GM19025 (cell line): Measurements from ENCODE around the gene TRIM67.

Experiments used
- ATAC-seq: cut with Tn5 transposase; IDR thresholded peaks from one replicate; pipeline ENCODE4 v1.9.1; 2021; ENCODE audit warnings: mild to moderate bottlenecking, low read depth, moderate library complexity; ENCODE audit not compliant: unreplicated experiment

The TRIM67 gene

DNA sequence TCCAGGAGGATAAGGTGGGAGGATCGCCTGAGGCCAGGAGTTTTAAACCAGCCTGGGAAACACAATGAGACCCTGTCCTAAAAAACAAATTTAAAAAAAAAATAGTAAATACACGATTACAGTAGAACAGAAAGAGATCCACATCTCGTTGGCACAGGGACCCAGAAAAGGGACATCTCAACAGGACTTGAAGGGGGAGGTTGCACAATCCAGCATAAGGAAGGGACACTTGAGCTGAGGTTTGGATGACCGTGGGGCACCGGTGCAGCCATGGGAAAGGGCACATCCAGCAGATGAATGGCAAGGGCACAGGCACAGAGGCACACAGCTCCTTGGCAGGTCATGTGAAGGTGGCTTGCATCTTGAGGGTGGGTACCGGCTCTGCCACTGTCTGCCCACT is 20.5 kb downstream of the TRIM67 start:
- no peak for ATAC-seq

DNA sequence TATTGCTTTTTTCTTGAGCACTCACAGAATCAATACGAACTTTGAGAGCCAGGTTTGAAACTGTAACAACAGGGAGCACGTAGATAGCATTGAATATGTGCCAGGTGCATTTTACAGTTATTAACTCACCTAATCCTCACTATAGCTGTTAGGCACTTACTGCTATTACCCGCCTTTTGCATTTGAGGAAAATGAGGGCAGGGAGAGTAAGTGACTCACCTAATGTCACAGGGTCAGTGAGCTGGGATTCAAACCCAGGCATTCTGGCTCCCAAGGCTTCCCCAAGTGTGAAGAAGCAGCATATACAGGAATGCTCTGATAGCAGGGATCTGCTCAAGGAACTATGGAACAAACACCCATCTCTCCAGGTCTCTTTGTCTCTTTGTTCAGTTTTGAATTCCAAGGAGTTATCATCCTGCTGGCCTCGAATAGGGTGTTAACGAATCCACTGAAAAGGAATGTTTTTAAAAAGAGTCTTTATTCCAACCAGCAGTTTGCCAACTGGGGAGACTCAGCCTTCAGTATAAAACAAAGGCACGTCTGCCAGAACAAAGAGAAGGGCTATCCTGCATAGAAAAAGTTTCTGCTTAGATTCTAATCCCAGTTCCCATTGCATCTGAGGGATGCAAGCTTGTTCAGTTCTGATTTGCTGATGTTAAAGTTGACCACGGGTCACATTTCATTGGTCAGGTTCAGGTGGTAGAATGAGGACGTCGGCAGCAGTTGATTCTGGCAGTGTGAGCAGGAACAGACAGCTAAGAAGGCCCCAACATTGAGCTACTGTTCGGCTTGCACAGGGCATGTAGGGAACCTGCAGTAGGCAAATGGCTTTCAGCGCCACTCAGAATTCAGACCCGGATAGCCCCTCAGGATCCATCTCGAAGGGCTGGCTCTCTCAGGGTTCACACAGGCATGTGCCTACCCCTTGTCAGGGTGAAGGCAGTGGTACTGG is 22.1 kb downstream of the TRIM67 start:
- no peak for ATAC-seq

DNA sequence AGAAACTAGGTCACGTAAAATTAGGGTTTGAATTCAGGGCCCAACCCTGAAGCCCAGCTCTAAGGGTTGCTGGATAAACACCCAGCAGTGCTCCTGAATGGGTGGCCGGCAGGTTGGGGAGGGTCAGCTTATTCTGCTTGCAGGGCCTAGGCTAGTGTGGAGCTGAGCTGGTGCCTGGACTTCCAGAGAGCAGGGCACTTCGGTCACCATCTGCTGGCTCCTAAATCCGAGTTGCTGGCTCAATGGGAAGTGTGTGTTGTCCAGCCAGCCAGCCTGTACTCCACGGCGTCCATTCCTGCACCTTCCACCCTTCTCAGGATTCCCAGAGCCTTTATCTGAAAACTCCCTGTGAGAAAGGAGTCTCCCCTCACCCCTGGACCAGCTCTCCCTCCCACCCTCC is 23.0 kb downstream of the TRIM67 start:
- ATAC-seq: no peak

DNA sequence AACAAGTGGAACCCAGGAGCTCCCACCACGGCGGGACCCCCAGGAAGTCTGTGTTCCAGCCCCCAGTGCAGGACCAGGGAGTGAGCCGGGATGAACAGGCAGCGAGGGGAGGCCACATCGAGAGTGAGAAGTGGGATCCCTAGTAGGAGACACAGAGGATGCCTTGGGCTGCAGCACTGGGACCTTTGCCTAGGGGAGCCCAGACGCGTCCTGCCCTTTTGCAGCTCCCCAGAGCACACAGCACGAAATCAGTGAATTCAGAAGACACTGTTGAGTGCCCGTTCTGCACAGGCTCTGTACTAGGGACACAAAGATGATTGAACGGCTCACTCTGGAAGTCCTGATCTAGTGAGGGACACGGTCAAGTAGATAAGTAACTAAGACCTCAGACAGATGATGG is 23.5 kb downstream of the TRIM67 start:
- ATAC-seq: no peak

DNA sequence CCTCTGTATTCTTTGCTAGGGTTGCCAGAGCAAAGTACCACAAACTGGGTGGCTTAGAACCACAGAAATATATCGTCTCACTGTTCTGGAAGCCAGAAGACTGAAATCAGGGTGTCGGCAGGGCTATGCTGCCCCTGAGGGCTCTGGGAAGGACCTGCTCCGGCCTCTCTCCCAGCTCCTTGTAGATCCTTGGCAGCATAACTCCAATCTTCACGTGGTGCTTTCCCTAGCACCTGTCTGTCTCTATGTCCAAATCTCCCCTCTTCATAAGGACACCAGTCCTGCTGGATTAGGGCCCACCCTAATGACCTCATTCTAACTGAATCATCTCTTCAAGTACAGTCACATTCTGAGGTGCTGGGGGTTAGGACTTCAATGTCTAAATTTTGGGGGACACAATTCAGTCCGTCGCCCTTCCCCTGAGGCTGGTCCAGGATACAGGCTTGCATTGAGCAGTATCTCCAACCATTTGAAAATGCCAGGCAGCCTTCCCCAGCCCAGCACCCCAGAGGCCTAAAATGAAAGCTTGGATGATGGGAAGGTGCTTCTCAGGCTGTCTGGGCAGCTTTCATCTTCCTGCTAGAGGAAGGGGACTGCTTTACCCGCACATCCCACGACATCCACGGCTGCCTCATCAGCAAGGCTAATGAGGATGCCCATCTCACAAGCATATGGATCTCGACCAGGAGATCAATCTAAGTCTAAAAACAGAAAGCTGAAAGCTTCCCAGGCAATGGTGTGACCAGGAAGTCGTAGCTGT is 24.7 kb downstream of the TRIM67 start:
- ATAC-seq: no peak

DNA sequence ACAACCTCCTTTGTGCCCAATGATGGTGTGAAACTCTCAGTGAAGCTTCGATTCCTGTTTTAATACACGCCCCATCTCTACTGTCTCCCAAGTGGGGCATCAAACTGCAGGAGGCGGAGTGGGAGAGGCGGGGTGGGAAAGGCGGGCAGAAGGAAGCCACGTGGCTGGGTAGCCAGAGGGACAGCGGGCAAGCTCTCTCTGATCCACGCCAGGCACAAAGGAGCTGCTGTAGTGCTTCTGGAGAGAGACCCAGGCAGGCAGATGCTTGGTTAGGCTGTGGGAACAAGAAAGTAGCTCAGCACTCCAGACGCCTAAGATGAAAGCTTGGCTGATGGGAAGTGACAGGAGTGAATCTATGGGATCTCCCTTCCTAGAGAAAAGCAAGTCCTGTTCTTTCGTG is 25.7 kb downstream of the TRIM67 start:
- no peak for ATAC-seq

DNA sequence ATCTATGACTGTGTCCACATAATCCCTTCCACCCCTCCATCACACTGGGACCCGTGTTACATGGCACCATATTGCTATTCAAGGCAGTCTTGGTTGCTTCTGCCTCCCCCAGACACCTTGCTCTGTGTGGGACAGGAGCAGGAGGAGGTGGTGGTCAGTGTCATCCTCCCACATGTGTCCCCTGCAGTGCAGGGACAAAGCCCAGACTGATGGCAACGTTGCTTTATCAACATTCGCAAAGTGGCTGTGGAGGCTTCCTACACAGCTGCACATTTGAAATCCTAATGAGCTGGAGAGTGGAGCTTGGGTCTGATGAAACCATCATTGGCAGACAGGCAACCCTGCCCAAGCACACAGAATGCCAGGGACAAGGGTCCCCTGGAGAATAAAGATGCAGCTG is 26.2 kb downstream of the TRIM67 start:
- ATAC-seq: no peak

DNA sequence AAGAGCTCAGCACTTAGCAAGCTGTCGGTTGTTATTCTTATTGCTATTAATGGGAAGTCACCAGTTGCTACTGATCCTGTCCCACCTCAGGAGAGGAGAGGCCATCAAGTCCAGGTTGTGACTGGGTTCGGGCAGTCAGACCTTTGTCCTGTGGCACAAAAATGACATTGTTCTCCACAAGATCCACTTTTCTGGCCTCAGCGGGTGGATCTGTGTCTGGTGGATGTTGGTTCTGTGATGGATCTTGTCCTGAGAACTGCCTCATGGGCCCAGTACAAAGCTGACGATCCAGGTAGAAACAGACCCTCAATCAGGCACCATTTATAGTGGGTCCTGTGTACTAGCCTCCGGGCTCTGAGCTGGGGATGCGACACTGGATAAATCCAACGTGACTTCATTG is 26.9 kb downstream of the TRIM67 start:
- no peak for ATAC-seq

DNA sequence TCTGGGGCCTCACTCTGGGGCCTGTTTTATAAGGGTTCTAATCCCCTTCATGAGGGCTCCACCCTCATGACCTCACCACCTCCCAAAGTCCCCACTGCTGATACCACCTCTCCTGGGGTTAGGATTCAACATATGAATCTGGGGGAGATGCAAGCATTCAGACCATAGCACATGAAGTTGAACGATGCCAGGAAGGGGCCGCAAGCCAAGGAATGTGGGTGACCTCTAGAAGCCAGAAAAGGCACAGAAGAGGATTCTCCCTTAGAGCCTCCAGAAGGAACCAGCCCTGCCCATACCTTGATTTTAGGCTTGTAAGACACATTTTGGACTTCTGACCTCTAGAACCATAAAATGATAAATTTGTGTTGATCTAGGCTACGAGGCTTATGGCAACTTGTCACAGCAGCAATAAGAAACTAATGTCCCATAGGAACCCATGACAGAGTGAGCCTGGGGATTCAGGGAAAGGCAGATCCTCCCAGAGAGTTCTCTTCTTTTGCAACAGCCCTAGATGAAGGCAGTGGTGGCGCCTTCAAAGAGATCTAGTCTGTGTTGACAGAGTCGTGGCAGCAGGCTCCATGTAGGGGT is 27.9 kb downstream of the TRIM67 start:
- ATAC-seq: no peak

DNA sequence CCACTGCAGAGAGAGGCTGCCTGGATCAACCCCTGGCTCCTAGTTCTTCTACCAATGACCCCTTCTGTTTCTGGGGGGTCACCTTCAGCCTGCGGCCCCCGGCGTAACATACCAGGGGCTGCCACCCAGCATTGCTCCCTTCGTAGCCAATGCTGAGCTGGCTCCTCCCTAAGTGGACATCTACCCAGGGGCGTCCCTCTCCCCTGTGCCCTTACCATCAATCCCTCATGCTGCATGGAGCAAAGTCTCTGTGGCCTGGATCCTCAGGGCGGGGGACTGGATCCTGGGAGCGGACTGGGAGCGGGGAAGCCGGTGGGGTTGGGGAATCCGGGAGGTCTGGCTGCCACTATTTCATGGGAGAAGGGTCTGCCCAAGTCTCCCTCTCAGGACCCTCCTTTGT is 28.6 kb downstream of the TRIM67 start:
- no peak for ATAC-seq

DNA sequence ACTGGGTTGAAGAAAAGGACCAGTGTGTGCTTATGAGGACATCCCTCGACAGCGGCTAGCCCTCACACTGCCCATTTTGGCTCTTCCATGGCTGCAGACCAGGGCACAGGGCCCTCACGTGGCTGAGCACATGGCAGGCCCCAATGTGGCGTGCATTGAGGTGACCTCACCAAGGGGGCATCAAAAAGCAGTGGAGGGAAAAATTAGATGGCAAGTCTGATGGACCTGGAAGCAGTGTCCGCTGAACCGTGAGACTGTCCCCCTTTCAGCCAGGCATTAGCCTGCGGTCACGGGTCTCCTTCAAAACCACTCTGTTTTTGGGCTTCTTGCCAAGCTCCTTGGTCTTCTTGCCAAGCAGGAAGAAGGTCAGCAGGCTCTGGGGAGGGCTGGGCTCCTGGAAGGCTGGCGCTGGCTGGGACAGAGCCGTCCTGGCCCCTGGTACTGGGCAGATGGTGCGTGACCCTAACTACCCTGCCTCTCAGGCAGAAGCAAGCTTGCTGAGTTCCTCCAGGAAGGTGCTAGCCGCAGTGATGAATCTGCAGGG is 30.8 kb downstream of the TRIM67 start:
- no peak for ATAC-seq

DNA sequence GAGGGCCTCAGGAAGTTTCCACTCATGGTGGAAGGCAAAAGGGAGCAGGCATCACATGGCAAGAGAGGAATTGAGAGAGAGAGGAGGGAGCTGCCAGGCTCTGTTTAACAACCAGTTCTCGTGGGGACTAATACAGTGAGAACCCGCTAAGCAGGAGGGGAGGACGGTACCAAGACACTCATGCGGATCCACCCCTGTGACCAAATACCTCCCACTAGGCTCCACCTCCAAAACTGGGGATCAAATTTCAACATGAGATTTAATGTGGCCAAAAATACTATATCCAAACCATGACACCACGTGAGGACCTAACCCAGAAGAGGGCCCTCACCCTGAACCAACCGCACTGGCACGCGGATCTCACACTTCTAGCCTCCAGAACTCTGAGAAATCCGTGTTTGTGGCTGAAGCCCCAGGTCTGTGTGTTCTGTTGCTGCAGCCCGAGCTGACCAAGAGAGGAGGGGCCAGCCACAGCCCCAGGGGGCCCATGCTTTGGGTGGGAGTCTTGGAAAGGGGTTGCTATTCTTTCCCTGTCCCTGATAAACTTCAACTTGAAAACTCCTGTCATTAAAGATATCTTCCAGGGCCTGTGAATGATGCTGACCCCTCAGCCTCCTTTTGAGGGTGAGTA is 32.0 kb downstream of the TRIM67 start:
- ATAC-seq: no peak

DNA sequence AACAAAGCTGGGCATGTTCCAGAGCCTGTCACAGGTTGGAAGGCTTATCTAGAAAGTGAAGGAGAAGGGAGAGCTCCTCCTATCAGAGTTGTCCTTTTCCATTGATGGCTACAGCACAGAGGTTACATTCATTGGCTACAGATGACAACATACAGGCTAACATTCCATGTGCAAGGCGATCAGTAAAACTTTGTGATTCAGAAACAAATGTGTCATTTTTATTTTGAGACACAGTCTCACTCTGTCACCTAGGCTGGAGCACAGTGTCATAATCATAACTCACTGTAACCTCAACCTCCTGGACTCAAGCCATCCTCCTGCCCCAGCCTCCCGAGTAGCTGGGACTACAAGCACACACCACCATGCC is 32.6 kb downstream of the TRIM67 start:
- no peak for ATAC-seq

DNA sequence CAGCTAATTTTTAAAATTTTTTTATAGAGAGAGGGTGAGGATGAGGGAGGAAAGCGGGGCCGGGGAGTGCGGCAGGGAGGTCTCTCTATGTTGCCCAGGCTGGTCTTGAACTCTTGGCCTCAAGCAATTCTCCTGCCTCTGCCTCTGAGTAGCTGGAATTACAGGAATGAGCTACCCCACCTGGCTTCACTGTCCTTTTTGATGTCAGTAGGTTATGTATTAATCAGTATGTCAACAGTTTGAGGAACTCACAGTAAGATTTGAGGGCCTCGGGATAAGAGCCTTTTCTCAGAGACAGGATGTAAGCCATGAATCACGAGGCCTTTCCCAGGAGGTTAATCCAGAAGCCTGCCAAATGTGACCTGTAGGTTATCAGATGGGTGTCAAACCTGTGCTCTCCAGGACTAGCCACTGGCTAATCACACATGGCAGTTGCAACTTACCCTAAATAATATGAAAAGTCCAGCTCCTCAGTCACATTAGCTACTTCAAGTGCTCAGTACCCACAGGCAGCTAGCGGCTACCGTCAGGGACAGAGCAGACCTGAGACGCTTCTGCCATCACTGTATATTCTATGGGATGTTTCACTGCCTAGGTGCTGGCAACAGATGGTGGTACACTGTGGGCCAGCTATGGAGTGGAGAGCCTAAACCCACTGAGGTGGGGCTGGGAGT is 33.1 kb downstream of the TRIM67 start:
- no peak for ATAC-seq

DNA sequence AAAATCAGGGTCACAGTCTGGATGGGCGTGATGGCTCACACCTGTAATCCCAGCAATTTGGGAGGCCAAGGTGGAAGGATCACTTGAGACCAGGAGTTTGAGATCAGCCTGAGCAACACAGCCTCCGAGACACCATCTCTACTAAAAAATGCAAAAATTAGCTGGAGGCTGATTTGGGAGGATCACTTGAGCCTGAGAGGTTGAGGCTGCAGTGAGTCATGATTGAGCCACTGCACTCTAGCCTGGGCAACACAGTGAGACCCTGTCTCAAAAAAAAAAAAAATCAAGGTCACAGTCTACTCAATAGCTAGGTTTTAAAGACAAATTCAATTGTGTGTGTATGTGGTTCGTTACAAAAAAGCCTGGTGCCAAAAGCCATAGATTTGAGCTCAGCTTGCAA is 34.4 kb downstream of the TRIM67 start:
- no peak for ATAC-seq

DNA sequence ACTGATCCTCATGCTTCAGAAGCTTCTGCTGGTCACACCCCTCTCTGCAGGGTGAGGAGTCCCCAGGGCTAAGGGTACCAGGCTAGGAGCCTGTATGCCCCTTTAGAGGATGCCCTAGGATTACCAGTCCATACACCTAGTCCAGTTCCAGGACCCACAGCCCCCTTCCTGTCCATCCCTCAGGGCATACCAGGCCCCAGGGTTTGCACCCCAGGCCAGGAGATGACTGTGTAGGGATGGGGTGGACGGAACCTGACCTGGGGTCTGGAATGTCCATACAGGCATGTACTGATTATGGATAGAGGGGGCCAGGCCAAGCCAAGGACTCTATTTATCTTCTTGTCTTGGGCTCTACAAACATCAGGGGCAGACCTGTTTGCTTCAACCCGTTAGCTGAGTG is 34.9 kb downstream of the TRIM67 start:
- no peak for ATAC-seq

DNA sequence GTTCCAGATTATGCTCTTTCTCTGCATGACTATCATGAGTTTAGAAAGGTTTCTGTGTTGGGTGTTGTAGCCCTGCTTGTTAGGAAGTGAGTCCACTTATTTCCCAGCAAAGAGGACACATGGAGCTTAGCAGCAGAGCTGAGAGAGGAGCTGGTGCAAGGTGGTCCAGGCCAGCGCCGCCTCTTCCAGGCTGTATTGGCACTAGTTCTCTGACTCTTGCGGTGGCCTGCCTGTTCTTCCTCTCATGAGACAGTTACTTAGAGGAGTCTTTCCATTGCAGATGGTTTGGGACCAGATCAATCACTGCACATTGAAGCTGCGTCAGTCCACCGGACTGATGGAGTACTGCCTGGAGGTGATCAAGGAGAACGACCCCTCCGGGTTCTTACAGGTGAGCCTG is 38.0 kb downstream of the TRIM67 start:
- ATAC-seq: no peak

DNA sequence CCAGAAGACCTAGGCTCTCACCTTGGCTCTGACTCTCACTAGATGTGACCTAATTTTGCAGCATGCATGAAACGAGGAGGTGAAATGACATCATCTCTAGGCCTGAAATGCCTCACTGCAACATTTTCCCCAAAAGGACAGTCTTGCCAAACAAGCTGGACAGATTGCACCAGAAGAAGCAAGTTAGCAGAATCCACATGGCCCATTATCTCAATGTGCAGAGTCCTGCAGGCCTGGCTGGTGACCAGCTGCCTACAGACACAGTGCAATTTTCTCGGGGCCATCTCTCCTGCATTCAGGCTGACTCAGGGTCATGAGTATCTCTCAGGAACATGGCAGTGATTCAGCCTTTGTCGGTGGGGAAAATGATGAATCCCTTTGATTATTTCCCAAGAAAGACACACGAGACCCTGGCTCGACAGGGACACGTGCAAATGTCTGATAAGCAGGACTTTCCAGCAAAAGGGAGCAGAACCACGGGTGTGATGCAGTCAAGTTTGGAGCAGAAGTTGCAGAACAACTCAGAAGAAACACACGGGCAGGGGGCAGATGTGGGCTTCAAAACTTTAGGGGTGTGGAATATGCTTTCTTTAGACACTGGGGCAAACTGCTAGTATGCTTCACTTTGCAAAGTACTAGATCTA is 38.7 kb downstream of the TRIM67 start:
- no peak for ATAC-seq

DNA sequence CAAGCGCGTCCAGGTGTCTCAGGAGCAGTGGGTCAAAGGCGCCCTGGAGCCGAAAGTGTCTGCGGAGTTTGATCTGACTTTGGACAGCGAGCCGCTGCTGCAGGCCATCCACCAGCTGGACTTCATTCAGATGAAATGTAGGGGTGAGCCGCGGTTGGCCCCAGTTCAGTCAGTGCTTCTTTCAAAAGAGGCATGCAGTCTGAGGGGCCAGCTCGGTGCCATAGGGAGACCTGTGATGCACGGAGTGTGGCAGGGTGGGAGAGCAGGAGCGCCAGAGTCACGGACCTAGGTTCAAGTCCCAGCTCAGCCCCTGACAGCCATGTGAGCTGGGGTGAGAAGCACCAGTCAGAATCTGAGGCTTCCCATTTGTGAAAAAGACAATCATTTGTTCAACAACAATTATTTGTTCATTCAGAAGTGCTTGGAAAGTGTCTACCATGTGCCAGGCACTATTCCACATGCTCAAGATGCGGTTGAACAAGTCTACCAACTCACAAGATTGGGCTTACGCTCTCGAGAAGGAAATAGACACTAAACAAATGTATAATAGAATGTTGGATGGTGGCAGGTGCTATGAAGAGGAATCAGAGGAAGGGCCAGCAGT is 39.6 kb downstream of the TRIM67 start:
- no peak for ATAC-seq
